Measurements from ENCODE around the gene BCL2L12. TPM values are rescaled to one million over a fixed set of nuclear protein-coding genes. Genes with fewer than 3 reads are reported as not detected.

BCL2L12 gene
- total RNA-seq, 1 donor: 4.7 TPM

- TF ChIP-seq CTCF (IDR thresholded peaks at IDR 0.05; ENCODE audit: insufficient read depth, low read depth, low read length): no peak
- H3K4me3 ChIP-seq (ENCODE audit: low read depth, low read length): no peak overlapping the region
- DNase-seq (ENCODE audit: low read depth): no peak
These were observed 20.2 kb downstream of the BCL2L12 start for GRCh38 chr19:49685845-49686332.

DNA sequence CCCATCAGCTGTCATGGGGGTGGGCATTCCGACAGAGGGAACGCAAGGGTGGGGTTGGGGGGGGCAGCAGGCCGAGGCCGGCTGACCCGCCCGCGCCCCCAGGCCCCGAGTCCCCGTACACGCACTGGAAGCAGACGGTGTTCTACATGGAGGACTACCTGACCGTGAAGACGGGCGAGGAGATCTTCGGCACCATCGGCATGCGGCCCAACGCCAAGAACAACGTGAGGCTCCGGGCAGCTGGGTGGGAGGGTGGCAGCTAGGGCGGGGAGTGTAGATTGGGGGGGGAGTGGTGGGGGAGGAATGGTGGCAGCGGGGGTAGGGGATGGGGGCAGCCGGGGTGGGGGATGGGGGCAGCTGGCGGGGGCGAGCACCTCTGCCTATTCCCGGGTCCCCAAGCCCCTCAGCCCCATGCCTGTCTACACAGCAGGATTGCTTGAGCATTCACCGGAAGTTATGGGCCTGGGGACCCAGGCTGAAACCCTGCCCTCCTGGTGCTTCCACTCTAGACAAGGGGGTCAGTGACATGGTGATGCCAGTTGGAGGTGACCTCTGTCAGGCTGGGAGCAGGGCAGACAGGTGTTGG, 20.9 kb downstream of the BCL2L12 start:
- no peak overlapping the region for H3K4me3 ChIP-seq (ENCODE audit: low read depth, low read length)
- no peak for DNase-seq (ENCODE audit: low read depth)
- no peak for TF ChIP-seq CTCF (IDR thresholded peaks at IDR 0.05; ENCODE audit: insufficient read depth, low read depth, low read length)

GRCh38 chr19:49687150-49687549, 21.4 kb downstream of the BCL2L12 start:
- TF ChIP-seq CTCF (IDR thresholded peaks at IDR 0.05; ENCODE audit: insufficient read depth, low read depth, low read length): no peak
- H3K4me3 ChIP-seq (ENCODE audit: low read depth, low read length): no peak overlapping the region
- DNase-seq (ENCODE audit: low read depth): no peak

- no peak for TF ChIP-seq CTCF (IDR thresholded peaks at IDR 0.05; ENCODE audit: insufficient read depth, low read depth, low read length)
- no peak for DNase-seq (ENCODE audit: low read depth)
- H3K4me3 ChIP-seq (ENCODE audit: low read depth, low read length): no peak overlapping the region
These were observed 22.0 kb downstream of the BCL2L12 start for GRCh38 chr19:49687566-49688316.

DNA sequence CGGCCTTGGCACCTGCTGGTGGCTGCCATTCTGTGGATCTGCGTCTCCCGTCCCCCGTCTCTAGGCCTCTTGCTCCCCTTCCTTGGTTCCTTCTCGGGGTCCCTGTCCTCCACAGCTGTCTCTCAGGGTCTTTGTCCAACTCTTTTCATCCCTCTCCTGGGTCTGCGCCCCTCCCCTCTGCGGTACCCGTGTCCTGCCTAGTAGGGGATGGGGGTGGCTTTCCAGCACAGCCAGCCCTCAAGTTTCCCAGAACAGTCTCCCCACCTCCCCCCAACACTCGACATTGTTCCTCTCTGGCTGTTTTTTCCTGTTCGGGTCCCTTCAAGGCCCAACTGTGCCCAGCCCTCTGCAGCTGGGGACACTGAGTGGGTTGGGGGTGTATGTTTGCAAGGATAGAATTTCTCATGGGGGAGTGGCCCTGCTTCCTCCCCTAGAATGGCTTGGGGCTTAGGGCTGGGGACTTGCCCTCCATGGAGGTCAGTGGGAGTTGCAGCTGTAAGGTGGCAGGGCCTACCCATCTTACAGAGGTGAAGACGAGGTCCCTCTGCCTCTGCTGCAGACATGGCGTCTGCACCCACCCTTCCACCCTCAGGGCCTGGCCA, 22.9 kb downstream of the BCL2L12 start:
- no peak for TF ChIP-seq CTCF (IDR thresholded peaks at IDR 0.05; ENCODE audit: insufficient read depth, low read depth, low read length)
- no peak overlapping the region for H3K4me3 ChIP-seq (ENCODE audit: low read depth, low read length)
- no peak for DNase-seq (ENCODE audit: low read depth)

GRCh38 chr19:49689133-49690078, 23.7 kb downstream of the BCL2L12 start, which contains the start of gene ADM5:
ADM5 (plus strand) TSS chr19:49689594; CDS start chr19:49689838, 244 bp downstream.
- peak; percentile 33 for TF ChIP-seq CTCF (IDR thresholded peaks at IDR 0.05; ENCODE audit: insufficient read depth, low read depth, low read length)
- peak within 1 kb of the TSS; percentile 65 for H3K4me3 ChIP-seq (ENCODE audit: low read depth, low read length)
- peak; percentile 11 for DNase-seq (ENCODE audit: low read depth)
